HepG2 (cell line): ENCODE results near the gene DNAH9. TPM values are rescaled to one million over a fixed set of nuclear protein-coding genes. Genes with fewer than 3 reads are reported as not detected.

Source experiments
- ATAC-seq: fragments of 200-7000 bp; cut with Tn5 transposase; 3 replicates; pipeline ENCODE4 v1.9.1; 2020; ENCODE audit warnings: mild to moderate bottlenecking, moderate library complexity
- BruUV-seq: library from RNA; stranded (reverse); fragments of 400-500 nt; replicated peaks from 2 replicates; lab custom pipeline; 2021; lab: Mats Ljungman, UMichigan
- CTCF ChIA-PET: fragments of 300-600 bp; formaldehyde crosslinking; extraction: SDS; loops from one replicate; lab custom pipeline; 2021; ENCODE audit warnings: low total read pairs, inconsistent platforms, low intra/inter-chr PET ratio; lab: Yijun Ruan, JAX
- POLR2A ChIA-PET: fragments of 350-600 bp; sonication (Branson Sonifier 250); formaldehyde crosslinking; loops from one replicate; lab custom pipeline; 2020; ENCODE audit warnings: antibody characterized with exemption, inconsistent platforms; lab: Yijun Ruan, JAX
- DNase-seq: peaks from one replicate; pipeline ENCODE4 v3.0.0-alpha.2; 2015; ENCODE audit warnings: low spot score
- FAIRE-seq: peaks from 3 replicates; lab custom pipeline; 2011; peaks lifted over from hg19 to GRCh38; lab: Jason Lieb, UNC
- H2AFZ ChIP-seq: one replicate; pipeline ENCODE4 v1.6.1; 2011; ENCODE audit warnings: low read length, inconsistent platforms
- H3K27ac ChIP-seq: fragments of 300-600 bp; 3 replicates; pipeline ENCODE4 v1.8.0; 2011; ENCODE audit warnings: mixed run types, mild to moderate bottlenecking, mixed read lengths, low read length, inconsistent platforms; ENCODE audit not compliant: insufficient read depth; ENCODE audit errors: extremely low read length
- H3K27me3 ChIP-seq, 2 experiments: fragments of 200-600 bp in 1 of 2; 2 replicates in 1 of 2; 3 replicates in 1 of 2; pipeline versions ENCODE4 v1.6.0 to v1.8.0; 2011; ENCODE audit warnings: low read length in 2 of 2, mild to moderate bottlenecking in 2 of 2, moderate library complexity in 2 of 2, inconsistent platforms in 1 of 2; ENCODE audit not compliant: insufficient read depth in 2 of 2, control insufficient read depth in 1 of 2
- H3K36me3 ChIP-seq, 2 experiments: fragments of 200-600 bp in 1 of 2; replicated peaks in 1 of 2; 2 replicates in 1 of 2; 3 replicates in 1 of 2; pipeline versions ENCODE4 v1.5.1 to v1.8.0; 2011; ENCODE audit warnings: low read length in 2 of 2, inconsistent platforms in 1 of 2; ENCODE audit not compliant: insufficient read depth in 2 of 2, control insufficient read depth in 1 of 2
- H3K4me1 ChIP-seq: 2 replicates; pipeline ENCODE4 v1.5.1; 2012; ENCODE audit warnings: low read length, inconsistent platforms; ENCODE audit not compliant: insufficient read depth
- H3K4me2 ChIP-seq: 2 replicates; pipeline ENCODE4 v1.6.0; 2011; ENCODE audit warnings: low read depth, low read length, inconsistent platforms
- H3K4me3 ChIP-seq, 3 experiments: fragments of 200-600 bp in 1 of 3; sonication (generic), shearing (Covaris generic) in 1 of 3; replicated peaks in 1 of 3; 2 replicates each; pipeline ENCODE4 v1.5.1; 2011 to 2016; ENCODE audit warnings: low read length in 3 of 3, inconsistent platforms in 2 of 3, low read depth in 2 of 3, mild to moderate bottlenecking in 2 of 3, control low read depth in 1 of 3, mixed read lengths in 1 of 3; ENCODE audit not compliant: insufficient read depth in 1 of 3
- H3K79me2 ChIP-seq: one replicate; pipeline ENCODE4 v1.6.1; 2011; ENCODE audit warnings: low read length, inconsistent platforms; ENCODE audit not compliant: insufficient read depth
- H3K9ac ChIP-seq: 2 replicates; pipeline ENCODE4 v1.6.0; 2011; ENCODE audit warnings: mild to moderate bottlenecking, low read depth, low read length, inconsistent platforms; ENCODE audit not compliant: insufficient read depth
- H3K9me3 ChIP-seq: 2 replicates; pipeline ENCODE4 v1.5.1; 2012; ENCODE audit warnings: mild to moderate bottlenecking, low read length
- H4K20me1 ChIP-seq: 2 replicates; pipeline ENCODE4 v1.6.0; 2011; ENCODE audit warnings: inconsistent platforms, mild to moderate bottlenecking, low read length, moderate library complexity; ENCODE audit not compliant: insufficient read depth
- HNRNPLL ChIP-seq: fragments of 200-400 bp; formaldehyde crosslinking; IDR thresholded peaks from 2 replicates; pipeline ENCODE4 v1.6.1; 2017; ENCODE audit warnings: mild to moderate bottlenecking, low read depth, low read length; ENCODE audit not compliant: poor library complexity, severe bottlenecking
- KLF16 ChIP-seq, 2 experiments: sonication (generic) in 1 of 2; formaldehyde crosslinking in 1 of 2; IDR thresholded peaks; 2 replicates each; pipeline versions ENCODE4 v1.6.1 to v1.8.0; 2016 to 2023; ENCODE audit warnings: missing genetic modification reagents in 2 of 2, missing compliant biosample characterization in 1 of 2
- RARG ChIP-seq: sonication (generic); formaldehyde crosslinking; IDR thresholded peaks from 2 replicates; pipeline ENCODE4 v1.4.0; 2020; ENCODE audit warnings: low read depth, mild to moderate bottlenecking, missing genetic modification reagents
- TRIM24 ChIP-seq: sonication (generic); formaldehyde crosslinking; IDR thresholded peaks from 2 replicates; pipeline ENCODE4 v1.8.0; 2022; ENCODE audit warnings: mild to moderate bottlenecking, missing genetic modification reagents
- ZNF326 ChIP-seq: sonication (generic); formaldehyde crosslinking; IDR thresholded peaks from 2 replicates; pipeline ENCODE4 v1.4.0; 2020; ENCODE audit warnings: missing genetic modification reagents, borderline replicate concordance
- ZNF629 ChIP-seq: sonication (generic); formaldehyde crosslinking; conservative IDR thresholded peaks from 2 replicates; pipeline ENCODE4 v1.5.0; 2020; ENCODE audit warnings: missing genetic modification reagents
- WGBS: methylation state at CpG from one replicate; pipeline ENCODE4 v1.1.6; 2017; ENCODE audit warnings: low lambda C conversion rate; 5-methylcytosine and 5-hydroxymethylcytosine counted together
- in situ Hi-C: cut with HindIII; loops from 2 replicates; pipeline ENCODE4 v1.10.0; 2017; ENCODE audit warnings: low pct_unique_long_range_greater_than_20kb; ENCODE audit not compliant: extremely low pct_ligation_motif_present
- intact Hi-C: fragments of 100-400 bp; cut with micrococcal nuclease; formaldehyde crosslinking; loops from one replicate; pipeline ENCODE4 v1.10.0; 2022; ENCODE audit not compliant: unreplicated experiment
- polyA plus RNA-seq, 8 experiments: library from polyadenylated mRNA; depleted of rRNA in 3 of 8; stranded (reverse) in 7 of 8; unstranded in 1 of 8; fragments of >200 nt; fragmentation: Illumina TruSeq in 4 of 8; extraction: Trizol in 4 of 8; gene quantifications; 2 replicates each; pipeline versions ENCODE4 v1.2.1 to v1.2.3, GENCODE V29; 2011 to 2016; ENCODE audit warnings: low read depth in 4 of 8, missing spikeins in 1 of 8, mixed read lengths in 1 of 8; ENCODE audit not compliant: insufficient read depth in 1 of 8
- total RNA-seq, 5 experiments: library from RNA; depleted of rRNA; stranded (reverse); fragments of >200 nt; fragmentation: Illumina TruSeq; extraction: Trizol; gene quantifications; 2 replicates each; pipeline ENCODE4 v1.2.3, GENCODE V29; 2016; ENCODE audit warnings: low read depth in 1 of 5
- TF ChIP-seq, protein P1 (sequence below): sonication (generic); formaldehyde crosslinking; IDR thresholded peaks from 2 replicates; pipeline ENCODE4 v1.5.0; 2020; ENCODE audit warnings: missing genetic modification reagents
- TF ChIP-seq, protein P2 (sequence below): IDR thresholded peaks from 2 replicates; pipeline ENCODE4 v1.6.1; 2018; ENCODE audit warnings: missing genetic modification reagents, mild to moderate bottlenecking, missing compliant biosample characterization
- TF ChIP-seq, protein P3 (sequence below): sonication (generic); formaldehyde crosslinking; IDR thresholded peaks from 2 replicates; pipeline ENCODE4 v1.4.0; 2020; ENCODE audit warnings: missing genetic modification reagents

DNAH9 gene
- total and polyA plus RNA-seq, 2 of the 13 experiments (the other 11 are each of a cell fraction or from before 2014, with no cell fraction given), result not detected

DNA sequence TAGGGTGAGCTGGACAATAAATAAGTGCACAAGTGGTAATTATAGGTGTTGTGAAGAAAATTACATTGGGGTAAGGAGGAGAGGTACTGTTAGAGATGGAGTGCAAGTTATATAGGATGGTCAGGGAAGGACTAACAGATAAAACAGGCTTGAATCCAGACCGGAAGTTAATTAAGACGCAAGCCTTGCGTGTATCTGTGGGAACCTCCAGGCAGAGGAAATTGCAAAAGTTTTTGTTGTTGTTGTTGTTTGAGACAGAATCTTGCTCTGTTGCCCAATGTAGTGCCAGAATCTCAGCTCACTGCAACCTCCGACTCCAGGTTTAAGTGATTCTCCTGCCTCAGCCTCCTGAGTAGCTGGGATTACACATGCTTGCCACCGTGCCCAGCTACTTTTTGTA lies 401.4 kb downstream of the DNAH9 start:
- intact Hi-C loops (loop anchor here (5.0 kb wide), 1 partner anchor 88 kb away; no protein-coding TSS in a partner anchor), in situ Hi-C loops (no loop called here)
- POLR2A ChIA-PET, result interaction anchor here (1.0 kb wide), 1 partner anchor 21 kb away, joined by 4 read pairs; the partner anchor contains the start of gene MAP2K4
- CTCF ChIA-PET, result no interaction called here
- TF ChIP-seq ZNF629 (no peak), HNRNPLL (no peak), TRIM24 (CRISPR knock-in tag) (no peak), ZNF326 (CRISPR knock-in tag) (no peak), RARG (CRISPR knock-in tag) (no peak), KLF16 (CRISPR knock-in tag; IDR thresholded peaks at IDR 0.05) (no peak)
- TF ChIP-seq, protein P1, sequence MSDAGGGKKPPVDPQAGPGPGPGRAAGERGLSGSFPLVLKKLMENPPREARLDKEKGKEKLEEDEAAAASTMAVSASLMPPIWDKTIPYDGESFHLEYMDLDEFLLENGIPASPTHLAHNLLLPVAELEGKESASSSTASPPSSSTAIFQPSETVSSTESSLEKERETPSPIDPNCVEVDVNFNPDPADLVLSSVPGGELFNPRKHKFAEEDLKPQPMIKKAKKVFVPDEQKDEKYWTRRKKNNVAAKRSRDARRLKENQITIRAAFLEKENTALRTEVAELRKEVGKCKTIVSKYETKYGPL (CRISPR knock-in tag), result no peak
- TF ChIP-seq, protein P2, sequence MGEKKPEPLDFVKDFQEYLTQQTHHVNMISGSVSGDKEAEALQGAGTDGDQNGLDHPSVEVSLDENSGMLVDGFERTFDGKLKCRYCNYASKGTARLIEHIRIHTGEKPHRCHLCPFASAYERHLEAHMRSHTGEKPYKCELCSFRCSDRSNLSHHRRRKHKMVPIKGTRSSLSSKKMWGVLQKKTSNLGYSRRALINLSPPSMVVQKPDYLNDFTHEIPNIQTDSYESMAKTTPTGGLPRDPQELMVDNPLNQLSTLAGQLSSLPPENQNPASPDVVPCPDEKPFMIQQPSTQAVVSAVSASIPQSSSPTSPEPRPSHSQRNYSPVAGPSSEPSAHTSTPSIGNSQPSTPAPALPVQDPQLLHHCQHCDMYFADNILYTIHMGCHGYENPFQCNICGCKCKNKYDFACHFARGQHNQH (CRISPR knock-in tag), result no peak
- TF ChIP-seq, protein P3, sequence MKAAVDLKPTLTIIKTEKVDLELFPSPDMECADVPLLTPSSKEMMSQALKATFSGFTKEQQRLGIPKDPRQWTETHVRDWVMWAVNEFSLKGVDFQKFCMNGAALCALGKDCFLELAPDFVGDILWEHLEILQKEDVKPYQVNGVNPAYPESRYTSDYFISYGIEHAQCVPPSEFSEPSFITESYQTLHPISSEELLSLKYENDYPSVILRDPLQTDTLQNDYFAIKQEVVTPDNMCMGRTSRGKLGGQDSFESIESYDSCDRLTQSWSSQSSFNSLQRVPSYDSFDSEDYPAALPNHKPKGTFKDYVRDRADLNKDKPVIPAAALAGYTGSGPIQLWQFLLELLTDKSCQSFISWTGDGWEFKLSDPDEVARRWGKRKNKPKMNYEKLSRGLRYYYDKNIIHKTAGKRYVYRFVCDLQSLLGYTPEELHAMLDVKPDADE, result no peak
- Histone ChIP-seq H3K4me3 (no peak overlapping the region), H3K9me3 (no peaks in the 10 kb centered on the region), H3K36me3 (no peaks in the 10 kb centered on the region), H3K79me2 (no peaks in the 10 kb centered on the region), H3K4me1 (peaks cover 15% of the 10 kb centered on the region), H2AFZ (no peak overlapping the region), H3K9ac (no peak overlapping the region), H3K27ac (no peak overlapping the region), H3K27me3 (peaks cover 0 to 3% of the 10 kb centered on the region in 2 experiments; a peak in 1 of 5 replicates), H3K4me2 (no peak overlapping the region), H4K20me1 (no peaks in the 10 kb centered on the region)
- FAIRE-seq (no peak), DNase-seq (no peak), ATAC-seq (no peak)
- BruUV-seq, result no TSS peak
- 58% methylated on average over 5 of the region's 5 CpGs for WGBS
